AG09319 (cell line): Measurements from ENCODE around the gene ZBTB4.

Experiments used
- DNase-seq: peaks from one replicate; pipeline ENCODE4 v3.0.0-alpha.2; 2010; ENCODE audit warnings: low read depth; ENCODE audit errors: extremely low read depth
- CTCF ChIP-seq: IDR thresholded peaks from 2 replicates; pipeline ENCODE4 v1.5.1; 2011; ENCODE audit warnings: low read depth, mild to moderate bottlenecking, inconsistent platforms, low read length, moderate library complexity

The ZBTB4 gene

DNA sequence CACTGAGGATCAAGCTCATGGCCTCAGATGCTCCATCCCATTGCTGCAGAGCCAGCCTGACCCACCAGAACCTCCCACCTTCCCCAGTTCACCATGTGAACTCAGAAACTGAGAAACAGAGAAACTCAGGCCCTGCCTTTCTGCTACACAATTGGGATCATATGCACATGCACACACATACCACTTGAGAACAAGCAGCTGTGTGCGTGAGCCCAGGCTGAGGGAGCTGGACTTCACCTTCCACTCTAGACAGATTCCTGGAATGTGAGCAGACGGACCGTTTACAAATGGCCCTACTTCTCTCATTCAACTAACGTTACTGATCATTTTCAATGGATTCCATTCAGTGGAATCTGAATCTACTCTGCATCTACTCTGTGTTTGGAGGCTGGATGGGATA is 55.8 kb downstream of the ZBTB4 start:
- no peak for TF ChIP-seq CTCF
- no peak for DNase-seq

- no peak for DNase-seq
- no peak for TF ChIP-seq CTCF
Observed at GRCh38 chr17:7421186-7421585, 58.2 kb downstream of the ZBTB4 start.

DNA sequence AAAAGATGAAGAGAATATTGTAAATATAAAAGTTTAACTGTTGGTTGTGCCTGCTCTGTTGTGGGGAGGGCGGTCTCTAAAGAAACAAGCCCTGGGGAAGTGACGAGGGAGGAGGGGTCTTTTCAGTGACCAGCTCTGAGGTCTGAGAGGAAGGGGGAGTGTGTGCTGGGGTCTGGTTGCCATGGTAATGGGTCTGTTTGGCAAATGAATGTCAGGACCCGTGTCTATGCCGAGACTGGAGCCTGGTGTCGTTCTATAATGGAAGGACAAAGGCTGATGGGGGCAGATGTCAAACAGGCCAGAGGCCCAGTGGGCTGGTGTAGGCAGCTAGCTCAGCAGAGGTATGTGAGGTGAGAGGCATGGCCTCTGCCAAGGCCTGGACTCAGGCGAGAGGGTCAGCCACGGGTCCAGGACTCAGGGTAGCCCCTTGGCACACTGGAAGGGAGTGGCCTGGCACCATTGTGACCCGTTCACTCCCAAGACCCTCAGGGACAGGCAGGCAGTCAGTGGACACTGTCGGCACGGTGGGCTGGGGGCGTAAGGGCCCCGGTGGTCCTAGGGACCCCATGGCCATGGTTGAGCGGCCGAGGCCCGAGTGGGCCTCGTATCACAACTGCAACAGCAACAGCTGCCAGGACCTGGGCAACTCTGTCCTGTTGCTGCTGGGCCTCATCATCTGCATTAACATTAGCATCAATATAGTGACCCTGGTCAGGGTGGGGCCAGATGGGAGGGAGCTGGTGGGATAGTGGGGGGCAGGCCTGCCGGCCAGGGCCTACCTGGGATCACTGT is 59.4 kb downstream of the ZBTB4 start, which contains the start of gene SPEM1:
Gene SPEM1, plus strand, starts transcription at position 506 of the 792 bp plus-strand sequence. Its CDS starts 61 bp downstream, at position 567.
- TF ChIP-seq CTCF, result no peak
- DNase-seq, result no peak

- DNase-seq, result no peak
- no peak for TF ChIP-seq CTCF
Observed at GRCh38 chr17:7418472-7419152, 60.8 kb downstream of the ZBTB4 start.

GRCh38 chr17:7417056-7417655 is 62.3 kb downstream of the ZBTB4 start:
- no peak for DNase-seq
- TF ChIP-seq CTCF, result no peak

DNA sequence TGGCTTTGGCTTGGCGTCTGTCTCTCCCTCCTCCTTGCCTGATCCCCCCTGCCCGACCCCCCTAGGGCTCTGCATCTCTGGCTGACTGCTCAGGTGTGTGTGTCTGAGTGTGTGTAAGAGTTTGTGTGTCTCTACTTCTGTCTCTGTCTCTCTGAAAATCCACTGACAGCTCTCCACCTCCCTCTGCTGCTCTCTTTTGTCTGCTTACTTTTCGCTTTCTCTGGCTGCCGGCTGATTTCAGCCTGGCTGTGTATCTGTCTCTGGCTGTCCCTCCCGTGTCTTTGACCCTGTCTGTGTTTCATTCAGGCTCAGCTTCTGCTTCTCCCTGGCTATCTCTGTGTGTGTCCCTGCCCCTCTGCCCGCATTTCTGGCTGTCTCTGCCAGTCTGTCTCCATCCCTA is 63.1 kb downstream of the ZBTB4 start:
- no peak for TF ChIP-seq CTCF
- DNase-seq, result no peak

- no peak for DNase-seq
- no peak for TF ChIP-seq CTCF
Observed at GRCh38 chr17:7415784-7416183, 63.6 kb downstream of the ZBTB4 start.
